ENCODE measurements around the gene SHC1. TPM values are rescaled to one million over a fixed set of nuclear protein-coding genes. Genes with fewer than 3 reads are reported as not detected.

SHC1 gene
- polyA plus RNA-seq, 3 donors, result 26.7 to 70.6 (median 31.5) TPM

DNA sequence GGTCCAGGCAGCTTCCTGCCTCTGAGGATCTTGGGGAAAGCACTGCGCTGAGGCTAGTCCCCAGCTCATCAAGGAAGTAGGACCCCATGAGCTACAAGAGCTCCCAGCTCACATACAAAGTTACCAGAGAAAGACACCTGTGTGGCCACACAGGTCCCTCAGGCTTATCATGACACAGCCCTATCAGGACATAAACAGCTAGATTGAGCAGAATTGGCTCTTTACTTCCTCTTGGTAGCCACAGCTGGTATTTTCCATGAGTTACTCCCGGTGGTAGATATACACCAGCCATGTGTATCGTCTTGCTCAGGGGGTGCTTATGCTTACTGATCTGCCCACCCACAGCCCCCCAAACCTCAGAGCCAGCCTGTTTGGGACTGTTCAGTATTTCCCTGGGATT is 24.0 kb upstream of the SHC1 start:
- Histone ChIP-seq H2AFZ (ENCODE audit: insufficient read depth, low read depth, low read length, poor library complexity, severe bottlenecking) (no peak overlapping the region), H3K36me3 (replicated peaks in 1 of 2; ENCODE audit: control insufficient read depth in 1 of 2, insufficient read depth in 2 of 2, low read length in 2 of 2) (peaks cover 11 to 14% of the 10 kb centered on the region in 2 donors), H3K79me2 (ENCODE audit: insufficient read depth, low read length) (peaks cover 9% of the 10 kb centered on the region), H3K9me3 (replicated peaks in 1 of 2; ENCODE audit: control insufficient read depth in 1 of 2, insufficient read depth in 1 of 2, low read length in 2 of 2) (no peaks in the 10 kb centered on the region), H3K27ac (ENCODE audit: low read depth in 1 of 2, low read length in 2 of 2) (no peak overlapping the region), H3K4me2 (replicated peaks; ENCODE audit: extremely low read depth, low read length, poor library complexity, severe bottlenecking) (no peak overlapping the region), H3K9ac (ENCODE audit: insufficient read depth, low read length, poor library complexity, severe bottlenecking) (no peak overlapping the region), H3K4me1 (ENCODE audit: control insufficient read depth in 1 of 2, insufficient read depth in 2 of 2, low read length in 2 of 2) (peaks cover 42 to 47% of the 10 kb centered on the region in 2 donors), H3K4me3 (replicated peaks in 1 of 3; ENCODE audit: low read depth in 2 of 3, low read length in 3 of 3) (no peak overlapping the region), H4K20me1 (ENCODE audit: insufficient read depth, low read length) (peaks cover 20% of the 10 kb centered on the region), H3K27me3 (ENCODE audit: control insufficient read depth in 2 of 2, insufficient read depth in 2 of 2, low read length in 2 of 2) (no peaks in the 10 kb centered on the region)
- intact Hi-C loops (cut with micrococcal nuclease), result no loop called here
- WGBS (ENCODE audit: insufficient coverage), result no CpG with 5 or more reads among the region's 3 CpGs
- Mint-ChIP-seq H3K27ac (peak overlapping the region in 1 of 7 donors; percentile 10), H3K4me1 (peaks cover 52% of the 10 kb centered on the region), H3K4me3 (no peak overlapping the region), H3K27me3 (ENCODE audit: low read depth in 3 of 3) (peaks cover 2% of the 10 kb centered on the region in 3 donors), H3K9me3 (no peaks in the 10 kb centered on the region), H3K36me3 (peaks cover 15 to 19% of the 10 kb centered on the region in 2 donors)
- TF ChIP-seq, protein P1, sequence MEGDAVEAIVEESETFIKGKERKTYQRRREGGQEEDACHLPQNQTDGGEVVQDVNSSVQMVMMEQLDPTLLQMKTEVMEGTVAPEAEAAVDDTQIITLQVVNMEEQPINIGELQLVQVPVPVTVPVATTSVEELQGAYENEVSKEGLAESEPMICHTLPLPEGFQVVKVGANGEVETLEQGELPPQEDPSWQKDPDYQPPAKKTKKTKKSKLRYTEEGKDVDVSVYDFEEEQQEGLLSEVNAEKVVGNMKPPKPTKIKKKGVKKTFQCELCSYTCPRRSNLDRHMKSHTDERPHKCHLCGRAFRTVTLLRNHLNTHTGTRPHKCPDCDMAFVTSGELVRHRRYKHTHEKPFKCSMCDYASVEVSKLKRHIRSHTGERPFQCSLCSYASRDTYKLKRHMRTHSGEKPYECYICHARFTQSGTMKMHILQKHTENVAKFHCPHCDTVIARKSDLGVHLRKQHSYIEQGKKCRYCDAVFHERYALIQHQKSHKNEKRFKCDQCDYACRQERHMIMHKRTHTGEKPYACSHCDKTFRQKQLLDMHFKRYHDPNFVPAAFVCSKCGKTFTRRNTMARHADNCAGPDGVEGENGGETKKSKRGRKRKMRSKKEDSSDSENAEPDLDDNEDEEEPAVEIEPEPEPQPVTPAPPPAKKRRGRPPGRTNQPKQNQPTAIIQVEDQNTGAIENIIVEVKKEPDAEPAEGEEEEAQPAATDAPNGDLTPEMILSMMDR (IDR thresholded peaks at IDR 0.05), result no peak
- DNase-seq, result peak in 1 of 3 donors; percentile 3

DNA sequence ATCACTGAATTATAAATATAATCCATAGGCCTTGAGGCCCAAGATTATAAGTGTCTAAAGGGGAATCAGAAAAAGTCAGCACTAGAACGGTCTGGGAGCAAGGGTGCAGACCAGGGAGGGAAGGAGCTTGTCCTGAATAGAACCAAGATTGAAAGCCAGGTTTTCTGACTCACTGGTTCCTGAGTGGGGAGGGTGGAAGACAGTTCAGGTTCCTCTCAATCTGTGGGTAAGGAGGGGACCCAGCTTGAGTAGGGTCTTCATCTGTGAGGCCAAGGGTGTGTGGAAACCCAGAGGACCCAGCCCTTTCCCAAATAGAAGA is 23.7 kb upstream of the SHC1 start:
- H3K4me1 Mint-ChIP-seq, result peaks cover 50% of the 10 kb centered on the region
- H3K9ac ChIP-seq (ENCODE audit: insufficient read depth, low read length, poor library complexity, severe bottlenecking), result no peak overlapping the region
- H3K27me3 ChIP-seq (ENCODE audit: control insufficient read depth in 2 of 2, insufficient read depth in 2 of 2, low read length in 2 of 2), result no peaks in the 10 kb centered on the region
- no peak overlapping the region for H3K27ac ChIP-seq (ENCODE audit: low read depth in 1 of 2, low read length in 2 of 2)
- H3K4me3 Mint-ChIP-seq, result no peak overlapping the region
- DNase-seq, result no peak
- peaks cover 24% of the 10 kb centered on the region for H4K20me1 ChIP-seq (ENCODE audit: insufficient read depth, low read length)
- H3K36me3 Mint-ChIP-seq, result peaks cover 19 to 23% of the 10 kb centered on the region in 2 donors
- H3K27me3 Mint-ChIP-seq (ENCODE audit: low read depth in 3 of 3), result peaks cover 2% of the 10 kb centered on the region in 3 donors
- 100% methylated on average over 1 of the region's 1 CpG for WGBS (ENCODE audit: insufficient coverage)
- peak overlapping the region in 1 of 7 donors; percentile 10 for H3K27ac Mint-ChIP-seq
- peaks cover 38 to 43% of the 10 kb centered on the region in 2 donors for H3K4me1 ChIP-seq (ENCODE audit: control insufficient read depth in 1 of 2, insufficient read depth in 2 of 2, low read length in 2 of 2)
- no peaks in the 10 kb centered on the region for H3K9me3 ChIP-seq (replicated peaks in 1 of 2; ENCODE audit: control insufficient read depth in 1 of 2, insufficient read depth in 1 of 2, low read length in 2 of 2)
- H3K4me2 ChIP-seq (replicated peaks; ENCODE audit: extremely low read depth, low read length, poor library complexity, severe bottlenecking), result no peak overlapping the region
- TF ChIP-seq, protein P1 (IDR thresholded peaks at IDR 0.05), result no peak
- no peak overlapping the region for H3K4me3 ChIP-seq (replicated peaks in 1 of 3; ENCODE audit: low read depth in 2 of 3, low read length in 3 of 3)
- no peaks in the 10 kb centered on the region for H3K9me3 Mint-ChIP-seq
- H3K36me3 ChIP-seq (replicated peaks in 1 of 2; ENCODE audit: control insufficient read depth in 1 of 2, insufficient read depth in 2 of 2, low read length in 2 of 2), result peaks cover 14 to 17% of the 10 kb centered on the region in 2 donors
- H3K79me2 ChIP-seq (ENCODE audit: insufficient read depth, low read length), result peaks cover 9% of the 10 kb centered on the region
- intact Hi-C loops (cut with micrococcal nuclease), result no loop called here
- no peak overlapping the region for H2AFZ ChIP-seq (ENCODE audit: insufficient read depth, low read depth, low read length, poor library complexity, severe bottlenecking)

All from CD14-positive monocyte (primary cell).